MV-4-11 (cell line): ENCODE results near the gene ADAM12.

Source experiments
- DNase-seq: peaks from one replicate; lab custom pipeline; 2025; lab: John Stamatoyannopoulos, UW

ADAM12 gene

GRCh38 chr10:126115886-126116285, 272.4 kb downstream of the ADAM12 start:
- no peak for DNase-seq

- no peak for DNase-seq
These were observed 273.3 kb downstream of the ADAM12 start for GRCh38 chr10:126114884-126115555.

GRCh38 chr10:126111516-126111915, 276.8 kb downstream of the ADAM12 start:
- DNase-seq, result peak; percentile 39

GRCh38 chr10:126110489-126111180, 277.6 kb downstream of the ADAM12 start:
- peak; percentile 87 for DNase-seq

GRCh38 chr10:126109893-126110292, 278.4 kb downstream of the ADAM12 start:
- DNase-seq, result no peak

- no peak for DNase-seq
These were observed 279.6 kb downstream of the ADAM12 start for GRCh38 chr10:126108693-126109092.

GRCh38 chr10:126104767-126105166, 283.5 kb downstream of the ADAM12 start:
- peak; percentile 91 for DNase-seq

- DNase-seq, result no peak
These were observed 285.6 kb downstream of the ADAM12 start for GRCh38 chr10:126102636-126103035.

GRCh38 chr10:126101736-126102135, 286.5 kb downstream of the ADAM12 start:
- peak; percentile 87 for DNase-seq

GRCh38 chr10:126101325-126101724, 287.0 kb downstream of the ADAM12 start:
- no peak for DNase-seq

- DNase-seq, result no peak
These were observed 288.9 kb downstream of the ADAM12 start for GRCh38 chr10:126099366-126099765.

GRCh38 chr10:126098226-126098581, 290.1 kb downstream of the ADAM12 start:
- no peak for DNase-seq

GRCh38 chr10:126097558-126098225, 290.6 kb downstream of the ADAM12 start:
- no peak for DNase-seq

GRCh38 chr10:126094537-126094936, 293.7 kb downstream of the ADAM12 start:
- DNase-seq, result no peak

- peak; percentile 96 for DNase-seq
These were observed 295.7 kb downstream of the ADAM12 start for GRCh38 chr10:126092366-126093215.

GRCh38 chr10:126090911-126091728, 297.2 kb downstream of the ADAM12 start:
- DNase-seq, result no peak

- no peak for DNase-seq
These were observed 297.8 kb downstream of the ADAM12 start for GRCh38 chr10:126090443-126090842.

GRCh38 chr10:126087796-126088505, 300.3 kb downstream of the ADAM12 start:
- no peak for DNase-seq

GRCh38 chr10:126087153-126087680, 301.1 kb downstream of the ADAM12 start:
- DNase-seq, result no peak

GRCh38 chr10:126085806-126086205, 302.5 kb downstream of the ADAM12 start:
- no peak for DNase-seq
